Inflammatory macrophage treated with lipopolysaccharide for 1 hour (primary cell): Measurements from ENCODE around the gene CHI3L2.

ENCODE experiments used
- DNase-seq, 2 donors: peaks; one replicate each; pipeline ENCODE4 v3.0.0-alpha.2; 2020 to 2022

The CHI3L2 gene

DNA sequence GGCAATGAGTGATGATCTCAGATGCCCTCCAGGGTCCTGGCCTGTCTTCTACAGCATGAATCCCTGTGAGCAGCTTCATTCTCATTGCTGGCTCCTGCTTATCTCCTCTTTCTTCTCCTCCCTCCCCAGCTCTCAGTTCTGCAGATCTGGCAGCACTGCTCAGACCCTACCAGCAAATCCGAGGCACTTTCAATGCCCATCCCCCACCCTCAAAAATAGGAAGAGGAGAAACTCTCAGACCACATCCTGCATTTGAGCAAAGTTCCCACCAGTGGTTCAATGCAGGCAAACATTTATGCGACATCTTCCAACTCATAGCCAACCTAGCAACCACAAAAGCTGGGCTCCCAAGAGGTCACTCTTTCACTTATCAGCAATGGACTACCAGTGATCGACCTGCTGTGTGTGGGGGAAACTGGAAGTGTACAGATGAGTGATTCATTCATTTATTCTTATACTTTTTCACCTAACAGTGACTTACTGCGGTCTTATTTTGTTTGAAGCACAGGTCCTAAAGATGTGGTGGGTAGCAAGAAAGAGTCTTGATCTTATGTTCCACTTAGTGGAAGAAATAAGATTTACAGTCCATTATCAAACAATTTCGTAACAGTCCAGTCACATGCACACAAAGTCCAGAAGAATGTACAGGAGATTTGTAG lies 5.8 kb upstream of the CHI3L2 start:
- DNase-seq, result no peak

DNA sequence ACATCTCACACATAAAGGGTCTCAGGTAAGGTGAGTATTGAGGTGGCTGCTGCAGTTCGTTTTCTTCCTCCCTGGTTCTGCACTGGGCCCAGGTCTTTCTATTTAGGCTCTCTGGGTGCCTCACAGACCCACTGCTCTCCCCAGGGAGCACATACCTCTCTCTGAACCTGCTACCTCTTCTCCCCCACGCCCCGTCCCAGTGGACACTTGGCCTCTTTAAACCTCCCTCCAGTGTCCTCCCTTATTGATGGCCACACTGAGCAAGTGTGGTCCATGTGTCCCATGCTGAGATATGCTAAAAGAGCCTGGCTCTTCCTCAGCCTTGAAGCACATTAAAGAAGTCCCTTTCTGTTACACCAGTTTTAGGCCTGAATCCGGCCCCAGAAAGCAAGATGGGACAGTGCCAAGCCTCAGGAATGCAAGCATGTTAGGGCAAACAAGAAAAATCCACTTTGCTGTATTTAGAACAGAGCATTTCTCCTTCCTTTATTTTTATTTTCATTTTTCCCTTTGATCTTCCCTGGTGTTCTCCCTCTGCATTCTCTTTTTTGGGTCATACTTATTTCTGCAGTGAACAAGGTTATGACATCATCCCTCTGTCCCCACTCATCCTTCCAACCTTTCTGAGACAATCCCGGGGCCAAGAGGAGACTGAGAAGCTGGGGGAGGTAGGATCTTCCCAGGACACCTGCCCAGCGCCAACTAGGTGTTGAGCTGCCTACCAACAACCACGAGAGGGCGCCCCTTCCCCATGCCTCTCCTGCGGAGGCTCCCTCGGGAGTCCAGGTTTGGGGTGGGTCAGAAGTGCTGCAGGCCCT lies 5.0 kb upstream of the CHI3L2 start:
- DNase-seq, result peak; percentile 42 to 75

GRCh38 chr1:111223126-111223685 lies 4.3 kb upstream of the CHI3L2 start:
- peak in 1 of 2 donors; percentile 72 for DNase-seq

DNA sequence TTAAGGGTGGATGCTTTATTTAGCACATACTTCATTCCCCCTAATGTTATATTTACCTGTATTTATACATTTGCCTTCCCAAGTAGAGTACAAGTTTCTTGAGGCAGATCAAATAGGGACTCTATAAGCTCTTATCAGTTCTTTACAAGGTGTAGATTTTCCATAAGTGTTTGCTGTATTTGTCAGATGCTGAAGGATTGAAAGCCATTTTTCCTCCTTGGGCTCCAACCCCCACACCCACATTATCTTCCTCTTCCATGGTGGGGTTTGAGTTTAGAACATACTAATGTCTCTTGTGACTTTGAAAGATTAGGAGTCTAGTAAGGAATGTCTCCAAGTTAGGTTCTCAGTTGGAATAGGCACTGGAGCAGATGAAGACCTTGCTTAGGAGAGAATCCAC lies 2.4 kb upstream of the CHI3L2 start:
- DNase-seq, result no peak

- DNase-seq, result no peak
Measured at GRCh38 chr1:111225717-111226400, 1.7 kb upstream of the CHI3L2 start.

GRCh38 chr1:111227851-111228747 lies 586 bp downstream of the CHI3L2 start:
- peak in 1 of 2 donors; percentile 56 for DNase-seq

DNA sequence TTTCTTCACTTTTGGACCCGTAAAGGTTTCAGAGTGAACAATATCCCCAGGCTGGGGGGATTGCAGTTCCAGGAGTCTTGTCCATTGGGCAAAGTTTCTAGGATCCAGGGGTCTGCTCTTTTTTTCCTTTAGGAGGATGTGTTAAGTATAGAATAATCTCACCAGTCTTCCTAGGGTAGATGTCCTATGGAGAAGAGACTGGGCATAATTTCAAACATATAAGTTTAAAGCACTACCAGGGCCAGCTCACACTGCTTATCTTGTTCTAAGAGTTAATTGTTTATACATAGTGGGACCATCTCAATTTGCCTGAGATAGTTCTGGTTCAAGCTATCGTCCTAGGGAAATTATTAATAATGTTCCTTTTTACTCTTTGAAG lies 1.2 kb downstream of the CHI3L2 start:
- DNase-seq, result no peak

DNA sequence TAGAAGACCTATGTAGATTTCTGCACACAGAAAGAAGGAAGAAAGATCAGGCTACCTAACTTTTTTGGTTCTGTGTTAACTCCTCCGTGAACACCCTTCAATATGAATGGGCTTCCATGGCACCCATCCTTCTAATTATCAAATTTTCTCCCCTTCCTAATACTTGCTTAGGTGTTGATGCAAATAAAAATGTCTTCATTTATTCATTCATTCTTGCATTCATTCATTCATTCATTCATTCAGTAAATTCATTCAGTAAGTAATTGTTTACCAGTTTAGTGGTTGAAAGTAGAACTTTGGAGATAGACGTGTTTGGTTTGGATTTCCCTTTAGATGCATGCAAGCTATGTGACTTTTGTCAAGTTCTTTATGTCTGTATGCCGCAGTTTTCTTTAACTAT lies 4.6 kb downstream of the CHI3L2 start:
- DNase-seq, result no peak

GRCh38 chr1:111234258-111234657 lies 6.7 kb downstream of the CHI3L2 start:
- DNase-seq, result no peak

DNA sequence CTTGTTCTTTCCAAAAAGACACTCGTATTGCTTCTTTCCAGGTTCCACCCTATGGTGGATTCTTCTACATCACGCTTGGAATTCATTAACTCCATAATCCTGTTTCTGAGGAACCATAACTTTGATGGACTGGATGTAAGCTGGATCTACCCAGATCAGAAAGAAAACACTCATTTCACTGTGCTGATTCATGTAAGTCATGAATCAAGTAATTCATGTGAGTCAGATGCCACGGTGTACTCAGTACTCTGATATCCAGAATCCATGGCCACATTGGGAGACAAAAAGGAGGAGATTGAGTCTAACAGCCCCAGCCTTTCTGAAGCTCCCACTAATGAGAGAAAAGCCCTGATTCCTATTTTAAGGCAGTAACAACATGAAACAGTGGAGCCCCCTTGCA lies 7.4 kb downstream of the CHI3L2 start:
- DNase-seq, result no peak

DNA sequence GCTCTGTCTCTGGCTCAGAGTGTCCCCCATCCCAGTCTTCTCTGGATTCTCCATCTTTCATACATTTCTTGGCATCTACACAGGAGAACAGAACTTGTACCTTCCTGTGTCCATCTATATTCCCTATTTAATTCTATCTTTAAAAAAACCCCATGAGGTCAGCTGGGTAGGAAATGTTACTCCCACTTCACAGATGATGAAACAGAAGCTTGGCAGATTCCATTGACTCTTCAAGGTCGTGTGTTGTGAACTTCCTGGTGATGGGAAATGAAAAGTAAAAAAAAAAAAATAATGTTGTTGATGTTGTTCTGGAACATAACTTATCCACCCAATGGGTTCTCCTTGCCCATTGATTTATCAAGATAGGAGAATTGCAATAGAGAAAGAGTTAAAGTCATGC lies 8.9 kb downstream of the CHI3L2 start:
- DNase-seq, result peak in 1 of 2 donors; percentile 51

GRCh38 chr1:111236806-111237205 lies 9.3 kb downstream of the CHI3L2 start:
- no peak for DNase-seq

DNA sequence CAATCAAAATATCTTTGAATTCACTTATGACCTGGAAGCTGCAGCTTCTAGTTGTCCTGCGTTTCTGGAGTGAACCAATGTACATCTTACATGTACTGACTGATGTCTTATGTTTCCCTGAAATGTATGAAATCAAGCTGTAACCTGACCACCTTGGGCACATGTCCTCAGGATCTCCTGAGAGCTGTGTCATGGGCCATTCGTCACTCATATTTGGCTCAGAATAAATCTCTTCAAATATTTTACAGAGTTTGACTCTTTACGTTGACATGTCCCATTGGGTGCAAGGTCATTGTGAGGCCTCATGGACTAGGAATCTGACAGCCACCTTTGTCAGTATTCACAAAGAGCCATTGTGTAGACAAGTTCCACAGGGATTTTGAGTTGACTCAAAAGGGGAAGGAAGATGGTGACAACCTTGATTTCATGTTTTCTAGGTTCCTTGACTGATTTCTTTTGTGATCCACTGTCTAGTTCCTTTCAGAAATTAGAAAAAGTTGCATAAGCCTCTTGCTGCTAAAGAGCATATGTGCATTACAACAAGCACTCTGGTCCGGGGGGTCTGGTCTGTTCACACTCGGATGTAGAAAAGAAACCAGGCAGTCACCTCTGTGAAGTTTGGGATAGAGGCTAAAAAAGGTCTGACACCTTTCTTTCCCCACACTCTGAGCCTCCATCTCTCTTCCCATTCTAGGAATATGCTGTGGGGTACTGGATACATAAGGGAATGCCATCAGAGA lies 10.7 kb downstream of the CHI3L2 start:
- DNase-seq, result no peak

DNA sequence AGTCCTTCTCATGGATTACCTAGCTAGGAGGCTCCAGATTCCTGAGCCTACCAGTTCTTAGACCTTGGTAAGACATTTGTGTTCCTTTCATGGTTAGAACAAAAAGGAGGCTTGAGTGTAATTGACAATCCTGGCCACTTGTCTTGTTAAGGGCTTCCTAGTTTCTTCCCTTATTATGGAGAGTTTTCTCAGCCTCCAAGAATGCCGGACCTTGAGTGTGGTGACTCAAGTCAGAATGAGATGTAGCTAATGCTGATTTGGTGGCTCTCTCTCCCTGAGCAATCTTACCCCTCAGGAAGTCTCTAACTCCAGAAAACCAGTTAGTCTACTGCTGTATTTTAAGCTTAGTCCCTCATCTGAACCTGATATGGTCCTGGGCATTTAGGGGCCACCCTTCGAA lies 14.3 kb downstream of the CHI3L2 start:
- DNase-seq, result no peak

- DNase-seq, result no peak
Measured at GRCh38 chr1:111242805-111243523, 15.5 kb downstream of the CHI3L2 start.

- DNase-seq, result no peak
Measured at GRCh38 chr1:111247125-111247838, 19.8 kb downstream of the CHI3L2 start.

GRCh38 chr1:111249960-111250359 lies 22.4 kb downstream of the CHI3L2 start:
- no peak for DNase-seq

DNA sequence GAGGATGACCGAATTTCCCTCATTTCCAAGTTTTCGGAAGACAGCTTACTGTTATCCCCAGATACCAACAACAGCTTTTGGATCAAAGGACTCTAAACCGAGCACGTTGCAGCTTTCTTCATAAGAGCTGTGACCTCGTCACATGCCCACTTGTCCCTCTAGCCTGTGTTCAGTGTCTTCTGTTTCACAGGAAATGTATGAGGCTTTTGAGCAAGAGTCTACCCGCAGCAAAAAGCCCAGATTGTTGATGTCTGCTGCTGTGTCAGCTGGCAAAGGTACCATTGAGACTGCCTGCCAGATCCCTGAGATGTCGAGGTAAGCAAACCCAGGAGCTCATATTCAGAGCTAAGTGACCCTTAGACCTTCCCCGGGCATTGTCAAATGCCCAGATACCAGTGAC lies 24.1 kb downstream of the CHI3L2 start:
- DNase-seq, result no peak

GRCh38 chr1:111252786-111253185 lies 25.3 kb downstream of the CHI3L2 start:
- no peak for DNase-seq

GRCh38 chr1:111253876-111254275 lies 26.4 kb downstream of the CHI3L2 start:
- DNase-seq, result no peak
